GM20431 (cell line): ENCODE measurements around the gene AAGAB.
"Not testable (repeated sequence)": the region's sequence is repeated elsewhere in the genome, so short reads cannot be mapped to it uniquely, and the experiment has no call there.

ENCODE experiments used
- in situ Hi-C: fragments of 300-500 bp; cut with MseI, MboI; formaldehyde crosslinking; loops from one replicate; pipeline ENCODE4 v1.15.0; 2020; ENCODE audit warnings: low sequenced_read_pairs; ENCODE audit not compliant: unreplicated experiment

AAGAB gene

DNA sequence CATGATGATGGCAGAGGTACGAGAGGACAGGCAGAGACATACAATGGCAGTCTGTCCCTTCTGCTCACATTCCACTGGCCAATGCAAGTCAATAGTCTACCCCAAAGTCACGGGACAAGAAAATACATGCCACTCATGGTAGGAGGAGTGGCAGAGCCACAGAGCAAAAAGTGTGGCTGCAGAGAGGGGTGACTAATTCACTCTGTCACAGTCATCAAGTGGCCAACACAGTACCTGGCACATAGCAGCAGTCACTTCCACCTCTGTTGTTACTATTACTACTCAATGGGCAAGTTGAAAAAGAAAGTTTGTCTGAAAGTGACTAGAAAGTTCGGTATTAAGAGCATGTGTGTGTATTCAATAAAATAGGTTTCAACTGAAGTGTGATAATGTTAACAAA is 97.6 kb downstream of the AAGAB start:
- in situ Hi-C loops = no loop called here

DNA sequence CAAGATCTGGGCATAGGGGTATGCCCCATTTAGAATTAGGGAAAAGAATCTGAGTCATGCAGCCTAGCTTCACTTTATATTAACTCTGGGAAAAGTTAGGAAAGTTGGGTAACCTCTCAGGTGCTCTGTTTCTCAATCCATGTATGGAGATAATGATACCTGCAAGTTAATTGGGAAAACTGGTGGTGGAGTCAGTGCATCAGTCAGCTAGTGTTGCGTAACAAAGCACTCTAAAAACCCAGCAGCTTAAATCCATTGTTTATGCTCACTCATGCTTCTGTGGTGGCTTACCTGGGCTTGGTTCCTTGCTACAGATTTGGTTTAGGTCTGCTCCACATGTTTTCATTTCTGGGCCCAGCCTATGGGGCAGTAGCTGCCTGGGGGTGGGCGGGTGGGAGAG is 98.0 kb downstream of the AAGAB start:
- in situ Hi-C loops = no loop called here

DNA sequence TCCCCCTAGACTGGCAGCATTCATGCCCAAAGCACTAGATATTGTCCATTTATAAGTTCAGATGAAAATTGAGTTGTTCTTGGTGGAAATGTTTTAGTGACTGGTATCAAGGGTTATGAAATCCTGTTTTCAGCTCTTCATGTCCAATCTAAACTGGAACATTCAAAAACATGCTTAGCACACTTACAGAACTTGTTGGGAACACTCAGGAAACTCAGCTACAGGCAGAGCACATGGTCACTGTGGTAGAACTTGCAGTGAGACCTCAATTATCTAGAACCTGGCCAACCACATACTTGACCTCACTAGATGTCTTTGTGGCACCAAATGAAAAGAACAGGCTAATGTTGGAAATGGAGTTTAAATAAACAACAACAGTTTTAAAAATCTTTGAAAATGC is 100.2 kb downstream of the AAGAB start:
- in situ Hi-C loops = no loop called here

DNA sequence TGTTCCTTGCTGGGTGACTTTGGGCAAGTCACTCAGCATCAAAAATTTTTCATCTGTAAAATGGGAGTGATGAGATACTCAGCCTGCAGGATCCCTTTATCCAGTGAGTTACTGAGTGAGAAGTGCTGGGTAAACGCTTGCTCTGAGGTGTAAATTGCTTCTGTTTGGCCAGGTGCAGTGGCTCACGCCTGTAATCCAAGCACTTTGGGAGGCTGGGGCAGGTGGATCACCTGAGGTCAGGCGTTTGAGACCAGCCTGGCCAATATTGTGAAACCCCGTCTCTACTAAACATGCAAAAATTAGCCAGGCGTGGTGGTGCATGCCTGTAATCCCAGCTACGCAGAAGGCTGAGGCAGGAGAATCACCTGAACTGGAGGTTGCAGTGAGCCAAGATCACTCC is 101.4 kb downstream of the AAGAB start:
- in situ Hi-C loops = not testable (repeated sequence)

DNA sequence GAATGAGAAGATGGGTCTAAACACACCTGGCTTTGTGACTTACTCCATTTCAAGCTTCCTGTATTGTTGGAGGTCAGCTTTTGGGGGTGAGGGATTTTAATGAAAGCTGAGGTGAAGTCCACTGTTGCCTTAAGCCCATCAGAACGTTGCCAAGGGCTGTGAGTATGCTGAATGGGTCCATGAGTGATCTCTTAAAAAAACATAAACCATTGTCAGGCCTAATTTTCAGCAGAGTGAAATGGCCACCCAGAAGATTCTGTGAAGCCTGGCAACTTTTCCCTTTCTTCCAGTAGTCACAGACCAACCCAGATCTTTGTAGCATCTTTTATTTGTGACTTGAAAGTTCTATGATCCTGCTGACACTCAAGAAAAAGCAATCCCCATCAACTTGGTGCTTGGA is 102.0 kb downstream of the AAGAB start:
- in situ Hi-C loops = no loop called here
